Gastrocnemius medialis (tissue), 4 donors: ENCODE results near the gene FAM98B.

Experiments used
- CTCF ChIP-seq, 5 experiments: fragments of 450-650 bp in 3 of 5; fragments of 200-600 bp in 2 of 5; sonication (generic) in 2 of 5; IDR thresholded peaks in 4 of 5; conservative IDR thresholded peaks in 1 of 5; 1 replicate in 4 of 5; 2 replicates in 1 of 5; pipeline ENCODE4 v1.5.1; 2016 to 2019; ENCODE audit warnings: antibody characterized with exemption in 5 of 5, mild to moderate bottlenecking in 3 of 5, moderate library complexity in 3 of 5
- POLR2A ChIP-seq, 2 donors: fragments of 450-650 bp; IDR thresholded peaks; one replicate each; pipeline ENCODE4 v1.6.1; 2017; ENCODE audit warnings: antibody characterized with exemption in 2 of 2, mild to moderate bottlenecking in 2 of 2, moderate library complexity in 2 of 2

- no peak for TF ChIP-seq CTCF (IDR thresholded peaks at IDR 0.05 in 4 of 5, conservative IDR thresholded peaks at IDR 0.05 in 1 of 5)
- no peak for TF ChIP-seq POLR2A (IDR thresholded peaks at IDR 0.05)
Observed at GRCh38 chr15:38525489-38525888, 71.6 kb downstream of the FAM98B start.
